NCI-H2081 (cell line): ENCODE results near the gene PAK4.
"Not testable (repeated sequence)": the region's sequence is repeated elsewhere in the genome, so short reads cannot be mapped to it uniquely, and the experiment has no call there.

ENCODE experiments used
- DNase-seq, 2 experiments: peaks; one replicate each; lab custom pipeline; 2025; lab: John Stamatoyannopoulos, UW

Gene PAK4

GRCh38 chr19:39125554-39126311 lies at the start of gene PAK4:
TSS of gene PAK4 (plus strand) at chr19:39125786. CDS start at chr19:39169554, 43,768 bp downstream.
- DNase-seq, result peak; percentile 97 to 98

- DNase-seq, result no peak
Observed at GRCh38 chr19:39077323-39077722, 48.3 kb upstream of the PAK4 start.

- no peak for DNase-seq
Observed at GRCh38 chr19:39078436-39079200, 47.0 kb upstream of the PAK4 start.

- DNase-seq, result no peak
Observed at GRCh38 chr19:39080431-39080830, 45.2 kb upstream of the PAK4 start.

- DNase-seq, result no peak
Observed at GRCh38 chr19:39082167-39082566, 43.4 kb upstream of the PAK4 start.

- DNase-seq, result no peak
Observed at GRCh38 chr19:39082745-39083598, 42.6 kb upstream of the PAK4 start.

GRCh38 chr19:39083599-39083982 lies 42.0 kb upstream of the PAK4 start:
- no peak for DNase-seq

GRCh38 chr19:39083983-39084731 lies 41.4 kb upstream of the PAK4 start, which contains the start of gene ACP7:
TSS of gene ACP7 (plus strand) at chr19:39084368. CDS start at chr19:39085270, 902 bp downstream.
- DNase-seq, result no peak

GRCh38 chr19:39084732-39085080 lies 40.9 kb upstream of the PAK4 start:
- DNase-seq, result no peak

- DNase-seq, result no peak
Observed at GRCh38 chr19:39085392-39085791, 40.2 kb upstream of the PAK4 start.

GRCh38 chr19:39086386-39086785 lies 39.2 kb upstream of the PAK4 start:
- DNase-seq, result no peak

- DNase-seq, result no peak
Observed at GRCh38 chr19:39087907-39088686, 37.5 kb upstream of the PAK4 start.

- not testable (repeated sequence) for DNase-seq
Observed at GRCh38 chr19:39090016-39090415, 35.6 kb upstream of the PAK4 start.

- DNase-seq, result no peak
Observed at GRCh38 chr19:39090881-39091280, 34.7 kb upstream of the PAK4 start.

- DNase-seq, result not testable (repeated sequence)
Observed at GRCh38 chr19:39095799-39096540, 29.6 kb upstream of the PAK4 start.

GRCh38 chr19:39097299-39097698 lies 28.3 kb upstream of the PAK4 start:
- no peak for DNase-seq

GRCh38 chr19:39097721-39098120 lies 27.9 kb upstream of the PAK4 start:
- no peak for DNase-seq

- DNase-seq, result no peak
Observed at GRCh38 chr19:39098365-39099269, 27.0 kb upstream of the PAK4 start.

GRCh38 chr19:39099341-39099740 lies 26.2 kb upstream of the PAK4 start:
- DNase-seq, result no peak
